ENCODE results near the gene HELZ. TPM values are rescaled to one million over a fixed set of nuclear protein-coding genes. Genes with fewer than 3 reads are reported as not detected.
"Not testable (repeated sequence)": the region's sequence is repeated elsewhere in the genome, so short reads cannot be mapped to it uniquely, and the experiment has no call there.

HELZ gene
- total RNA-seq, 1 experiment from 2014 or later, result 16.3 TPM

- DNase-seq (ENCODE audit: extremely low read depth, low read depth), result no peak
Observed at GRCh38 chr17:67150826-67151225, 94.2 kb downstream of the HELZ start.

- DNase-seq (ENCODE audit: extremely low read depth, low read depth), result peak; percentile 12
Observed at GRCh38 chr17:67148352-67148751, 96.6 kb downstream of the HELZ start.

GRCh38 chr17:67145183-67145805, 99.7 kb downstream of the HELZ start:
- no peak for DNase-seq (ENCODE audit: extremely low read depth, low read depth)

GRCh38 chr17:67143318-67143717, 101.7 kb downstream of the HELZ start:
- no peak for DNase-seq (ENCODE audit: extremely low read depth, low read depth)

GRCh38 chr17:67142030-67142429, 103.0 kb downstream of the HELZ start:
- not testable (repeated sequence) for DNase-seq (ENCODE audit: extremely low read depth, low read depth)

GRCh38 chr17:67139784-67140665, 105.0 kb downstream of the HELZ start:
- no peak for DNase-seq (ENCODE audit: extremely low read depth, low read depth)

- no peak for DNase-seq (ENCODE audit: extremely low read depth, low read depth)
Observed at GRCh38 chr17:67139289-67139688, 105.7 kb downstream of the HELZ start.

- DNase-seq (ENCODE audit: extremely low read depth, low read depth), result no peak
Observed at GRCh38 chr17:67138392-67138791, 106.6 kb downstream of the HELZ start.

- no peak for DNase-seq (ENCODE audit: extremely low read depth, low read depth)
Observed at GRCh38 chr17:67137860-67138259, 107.1 kb downstream of the HELZ start.

- no peak for DNase-seq (ENCODE audit: extremely low read depth, low read depth)
Observed at GRCh38 chr17:67137026-67137370, 108.0 kb downstream of the HELZ start.

- DNase-seq (ENCODE audit: extremely low read depth, low read depth), result no peak
Observed at GRCh38 chr17:67136191-67137025, 108.6 kb downstream of the HELZ start.

GRCh38 chr17:67133161-67133560, 111.8 kb downstream of the HELZ start:
- DNase-seq (ENCODE audit: extremely low read depth, low read depth), result no peak

GRCh38 chr17:67132366-67132765, 112.6 kb downstream of the HELZ start:
- DNase-seq (ENCODE audit: extremely low read depth, low read depth), result no peak

GRCh38 chr17:67130768-67131167, 114.2 kb downstream of the HELZ start:
- DNase-seq (ENCODE audit: extremely low read depth, low read depth), result no peak

- no peak for DNase-seq (ENCODE audit: extremely low read depth, low read depth)
Observed at GRCh38 chr17:67129283-67129682, 115.7 kb downstream of the HELZ start.

- no peak for DNase-seq (ENCODE audit: extremely low read depth, low read depth)
Observed at GRCh38 chr17:67128700-67129099, 116.3 kb downstream of the HELZ start.

GRCh38 chr17:67127925-67128324, 117.1 kb downstream of the HELZ start:
- DNase-seq (ENCODE audit: extremely low read depth, low read depth), result no peak

GRCh38 chr17:67126983-67127382, 118.0 kb downstream of the HELZ start:
- no peak for DNase-seq (ENCODE audit: extremely low read depth, low read depth)

- not testable (repeated sequence) for DNase-seq (ENCODE audit: extremely low read depth, low read depth)
Observed at GRCh38 chr17:67126543-67126942, 118.5 kb downstream of the HELZ start.

GRCh38 chr17:67125924-67126323, 119.1 kb downstream of the HELZ start:
- no peak for DNase-seq (ENCODE audit: extremely low read depth, low read depth)

- no peak for DNase-seq (ENCODE audit: extremely low read depth, low read depth)
Observed at GRCh38 chr17:67125417-67125816, 119.6 kb downstream of the HELZ start.
